ENCODE measurements around the gene CSTF1.

Gene CSTF1

DNA sequence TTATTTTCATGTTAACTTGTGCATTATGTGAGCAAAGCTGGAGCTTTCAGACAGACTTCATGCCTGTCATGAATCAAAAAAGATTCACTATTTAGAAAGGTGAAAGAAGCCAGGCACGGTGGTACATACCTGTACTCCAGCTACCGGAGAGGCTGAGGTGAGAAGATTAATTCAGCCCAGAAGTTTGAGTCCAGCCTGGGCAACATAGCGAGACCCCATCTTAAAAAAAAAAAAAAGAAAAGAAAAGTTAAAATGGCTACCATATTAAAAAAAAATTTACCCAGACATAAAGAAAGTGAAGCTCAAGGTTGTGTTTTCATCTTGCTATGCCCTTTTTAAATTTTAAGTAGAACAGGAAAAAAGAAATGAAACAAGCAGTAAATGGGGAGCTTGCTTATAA, 20.5 kb downstream of the CSTF1 start:
- Histone ChIP-seq H3K27ac (ENCODE audit: insufficient read depth, low read length, poor library complexity, severe bottlenecking) (peak overlapping the region; percentile 81), H3K9me3 (ENCODE audit: control insufficient read depth, low read length) (no peaks in the 10 kb centered on the region), H3K4me1 (ENCODE audit: control insufficient read depth, insufficient read depth, low read length, poor library complexity, severe bottlenecking) (peaks cover 45% of the 10 kb centered on the region), H3K4me3 (ENCODE audit: insufficient read depth, low read depth, low read length, poor library complexity, severe bottlenecking) (peak overlapping the region; percentile 54), H3K36me3 (ENCODE audit: control insufficient read depth, insufficient read depth, low read length) (peaks cover under 1% of the 10 kb centered on the region), H3K27me3 (replicated peaks; ENCODE audit: control insufficient read depth, insufficient read depth, low read length, poor library complexity, severe bottlenecking) (no peaks in the 10 kb centered on the region)
- no peak for DNase-seq

DNA sequence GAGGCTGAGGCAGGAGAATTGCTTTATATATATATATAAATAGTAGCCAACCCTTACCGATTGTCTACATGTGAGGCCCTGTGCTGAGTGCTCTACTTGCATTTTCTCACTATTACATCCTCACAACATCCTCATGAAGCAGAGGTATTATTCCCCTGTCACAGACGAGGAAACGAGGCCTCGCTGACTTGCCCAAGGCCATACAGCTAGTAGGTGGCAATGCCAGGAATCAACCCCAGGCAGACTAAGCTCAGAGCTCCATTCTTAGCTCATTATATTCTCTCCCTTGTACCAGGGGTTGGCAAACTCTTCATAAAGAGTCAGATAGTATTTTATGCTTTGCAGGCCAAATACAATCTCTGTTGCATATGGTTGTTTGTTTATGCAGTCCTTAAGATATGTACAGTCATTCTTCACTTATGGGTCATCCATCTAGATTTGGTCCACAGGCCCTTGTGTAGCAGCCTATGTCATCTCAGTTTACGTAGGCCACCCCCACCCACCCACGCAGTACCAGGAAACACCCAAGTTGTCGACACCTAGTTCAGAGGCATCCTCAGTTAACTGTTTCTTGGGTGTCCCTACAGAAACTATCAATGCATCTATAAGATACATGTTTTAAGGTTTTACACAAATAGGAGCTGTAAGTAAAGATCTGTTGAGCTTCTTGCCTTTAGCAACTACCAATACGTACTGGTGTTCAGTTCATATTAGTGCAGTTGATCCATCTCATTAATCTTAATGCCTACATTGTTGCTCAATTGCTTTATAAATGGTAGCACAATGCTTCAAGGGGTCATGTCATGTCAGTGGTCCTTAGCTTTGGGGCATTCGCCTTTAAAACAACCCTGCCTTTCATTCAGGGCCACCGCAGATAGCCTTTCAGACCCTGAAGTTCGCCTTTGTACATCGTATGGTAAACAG, 22.7 kb downstream of the CSTF1 start:
- peak overlapping the region; percentile 54 for H3K4me3 ChIP-seq (ENCODE audit: insufficient read depth, low read depth, low read length, poor library complexity, severe bottlenecking)
- H3K4me1 ChIP-seq (ENCODE audit: control insufficient read depth, insufficient read depth, low read length, poor library complexity, severe bottlenecking) = peaks cover 59% of the 10 kb centered on the region
- no peak for DNase-seq

DNA sequence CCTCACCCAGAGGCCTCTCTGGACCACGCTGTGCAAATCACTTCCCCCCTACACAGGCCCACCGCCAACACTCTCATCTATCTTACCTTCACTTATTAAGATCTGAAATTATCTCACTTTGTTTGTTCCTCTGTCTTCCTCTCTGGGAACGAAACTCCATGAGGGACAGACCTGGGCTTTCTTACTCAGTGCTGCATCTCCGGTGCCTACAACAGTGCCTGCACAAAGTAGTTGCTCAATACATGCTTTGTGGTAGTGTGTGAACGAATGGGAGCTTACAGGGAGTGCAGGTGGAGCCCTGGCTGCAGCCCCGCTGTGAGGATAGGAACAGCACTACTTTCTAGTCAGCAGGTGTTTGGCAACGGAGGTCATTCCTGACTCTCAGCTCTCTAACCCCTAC, 25.0 kb downstream of the CSTF1 start:
- no peaks in the 10 kb centered on the region for H3K27me3 ChIP-seq (replicated peaks; ENCODE audit: control insufficient read depth, insufficient read depth, low read length, poor library complexity, severe bottlenecking)
- no peaks in the 10 kb centered on the region for H3K36me3 ChIP-seq (ENCODE audit: control insufficient read depth, insufficient read depth, low read length)
- peak overlapping the region; percentile 69 for H3K27ac ChIP-seq (ENCODE audit: insufficient read depth, low read length, poor library complexity, severe bottlenecking)
- no peak for DNase-seq
- no peak overlapping the region for H3K4me3 ChIP-seq (ENCODE audit: insufficient read depth, low read depth, low read length, poor library complexity, severe bottlenecking)
- H3K4me1 ChIP-seq (ENCODE audit: control insufficient read depth, insufficient read depth, low read length, poor library complexity, severe bottlenecking) = peaks cover 69% of the 10 kb centered on the region
- H3K9me3 ChIP-seq (ENCODE audit: control insufficient read depth, low read length) = no peaks in the 10 kb centered on the region

More for the DNA sequence above, 22.7 kb downstream of the CSTF1 start:
- H3K36me3 ChIP-seq (ENCODE audit: control insufficient read depth, insufficient read depth, low read length) = no peaks in the 10 kb centered on the region
- no peaks in the 10 kb centered on the region for H3K9me3 ChIP-seq (ENCODE audit: control insufficient read depth, low read length)
- no peaks in the 10 kb centered on the region for H3K27me3 ChIP-seq (replicated peaks; ENCODE audit: control insufficient read depth, insufficient read depth, low read length, poor library complexity, severe bottlenecking)
- peak overlapping the region; percentile 74 for H3K27ac ChIP-seq (ENCODE audit: insufficient read depth, low read length, poor library complexity, severe bottlenecking)

DNA sequence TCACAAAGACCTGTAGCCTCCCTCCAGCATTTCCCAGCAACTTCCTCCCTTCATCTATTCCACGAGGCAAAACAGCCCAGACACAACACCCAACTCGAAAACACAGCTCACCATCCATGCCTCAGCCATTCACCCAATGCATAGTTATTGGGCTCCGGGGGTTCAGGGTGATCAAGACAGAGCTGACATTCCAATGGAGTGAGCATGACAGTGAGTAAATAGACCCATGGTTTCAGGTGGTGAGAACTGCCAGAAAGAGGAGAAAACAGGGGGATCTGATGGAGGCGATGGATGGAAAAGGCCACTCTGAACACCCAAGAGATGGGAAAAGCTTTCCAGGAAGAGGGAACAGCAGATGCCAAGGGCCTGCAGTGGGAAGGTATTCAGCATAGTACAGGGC, 25.5 kb downstream of the CSTF1 start:
- Histone ChIP-seq H3K4me3 (ENCODE audit: insufficient read depth, low read depth, low read length, poor library complexity, severe bottlenecking) (no peak overlapping the region), H3K4me1 (ENCODE audit: control insufficient read depth, insufficient read depth, low read length, poor library complexity, severe bottlenecking) (peaks cover 68% of the 10 kb centered on the region), H3K27me3 (replicated peaks; ENCODE audit: control insufficient read depth, insufficient read depth, low read length, poor library complexity, severe bottlenecking) (no peaks in the 10 kb centered on the region), H3K27ac (ENCODE audit: insufficient read depth, low read length, poor library complexity, severe bottlenecking) (peak overlapping the region; percentile 69), H3K9me3 (ENCODE audit: control insufficient read depth, low read length) (no peaks in the 10 kb centered on the region), H3K36me3 (ENCODE audit: control insufficient read depth, insufficient read depth, low read length) (no peaks in the 10 kb centered on the region)
- no peak for DNase-seq

DNA sequence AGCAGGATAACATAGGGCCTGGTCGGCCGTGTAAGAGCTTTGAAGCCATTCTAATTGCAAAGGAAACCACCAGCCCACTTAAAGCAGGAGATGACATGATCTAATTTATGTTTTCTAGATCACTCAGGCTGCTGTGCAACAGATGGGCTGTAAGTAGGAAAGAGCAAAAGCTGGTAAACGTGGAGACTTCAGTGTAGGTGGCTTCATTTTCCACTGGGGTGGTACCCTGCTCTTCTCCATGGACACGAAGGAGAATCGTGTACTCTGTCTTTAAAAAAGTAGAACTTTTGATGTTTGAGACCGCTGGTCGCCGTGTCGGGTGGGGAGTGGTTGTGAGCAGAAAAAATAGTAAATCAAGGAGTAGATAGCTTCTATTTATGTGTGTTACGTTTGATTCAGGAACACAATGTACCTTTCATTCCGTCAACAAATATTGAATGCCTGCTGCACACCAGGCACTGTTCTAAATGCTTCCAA, 26.0 kb downstream of the CSTF1 start:
- Histone ChIP-seq H3K9me3 (ENCODE audit: control insufficient read depth, low read length) (no peaks in the 10 kb centered on the region), H3K27me3 (replicated peaks; ENCODE audit: control insufficient read depth, insufficient read depth, low read length, poor library complexity, severe bottlenecking) (no peaks in the 10 kb centered on the region), H3K27ac (ENCODE audit: insufficient read depth, low read length, poor library complexity, severe bottlenecking) (peak overlapping the region; percentile 69), H3K36me3 (ENCODE audit: control insufficient read depth, insufficient read depth, low read length) (no peaks in the 10 kb centered on the region), H3K4me3 (ENCODE audit: insufficient read depth, low read depth, low read length, poor library complexity, severe bottlenecking) (peak overlapping the region; percentile 9), H3K4me1 (ENCODE audit: control insufficient read depth, insufficient read depth, low read length, poor library complexity, severe bottlenecking) (peaks cover 70% of the 10 kb centered on the region)
- no peak for DNase-seq

DNA sequence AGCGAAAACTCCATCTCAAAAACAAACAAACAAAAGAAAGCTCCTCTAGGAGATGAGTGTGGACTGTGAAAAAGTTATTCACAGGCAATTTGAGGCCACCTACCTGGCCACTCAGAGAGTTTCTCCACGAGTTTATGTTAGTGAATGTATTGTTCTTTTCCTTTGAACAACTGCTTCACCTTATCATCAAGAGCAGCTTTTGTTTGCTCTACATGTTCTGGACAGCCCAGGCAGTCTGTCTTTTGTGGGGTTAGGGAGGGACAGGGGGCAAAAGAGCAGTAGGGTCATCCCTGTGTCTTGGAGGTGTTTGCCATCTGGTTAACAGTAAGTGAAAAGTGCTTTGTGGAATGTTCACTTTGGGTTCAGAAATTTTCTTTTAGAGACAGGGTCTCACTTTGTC, 27.6 kb downstream of the CSTF1 start:
- peaks cover 58% of the 10 kb centered on the region for H3K4me1 ChIP-seq (ENCODE audit: control insufficient read depth, insufficient read depth, low read length, poor library complexity, severe bottlenecking)
- H3K9me3 ChIP-seq (ENCODE audit: control insufficient read depth, low read length) = no peaks in the 10 kb centered on the region
- peak overlapping the region; percentile 15 for H3K27ac ChIP-seq (ENCODE audit: insufficient read depth, low read length, poor library complexity, severe bottlenecking)
- no peak for DNase-seq
- no peaks in the 10 kb centered on the region for H3K36me3 ChIP-seq (ENCODE audit: control insufficient read depth, insufficient read depth, low read length)
- H3K27me3 ChIP-seq (replicated peaks; ENCODE audit: control insufficient read depth, insufficient read depth, low read length, poor library complexity, severe bottlenecking) = no peaks in the 10 kb centered on the region
- H3K4me3 ChIP-seq (ENCODE audit: insufficient read depth, low read depth, low read length, poor library complexity, severe bottlenecking) = no peak overlapping the region

DNA sequence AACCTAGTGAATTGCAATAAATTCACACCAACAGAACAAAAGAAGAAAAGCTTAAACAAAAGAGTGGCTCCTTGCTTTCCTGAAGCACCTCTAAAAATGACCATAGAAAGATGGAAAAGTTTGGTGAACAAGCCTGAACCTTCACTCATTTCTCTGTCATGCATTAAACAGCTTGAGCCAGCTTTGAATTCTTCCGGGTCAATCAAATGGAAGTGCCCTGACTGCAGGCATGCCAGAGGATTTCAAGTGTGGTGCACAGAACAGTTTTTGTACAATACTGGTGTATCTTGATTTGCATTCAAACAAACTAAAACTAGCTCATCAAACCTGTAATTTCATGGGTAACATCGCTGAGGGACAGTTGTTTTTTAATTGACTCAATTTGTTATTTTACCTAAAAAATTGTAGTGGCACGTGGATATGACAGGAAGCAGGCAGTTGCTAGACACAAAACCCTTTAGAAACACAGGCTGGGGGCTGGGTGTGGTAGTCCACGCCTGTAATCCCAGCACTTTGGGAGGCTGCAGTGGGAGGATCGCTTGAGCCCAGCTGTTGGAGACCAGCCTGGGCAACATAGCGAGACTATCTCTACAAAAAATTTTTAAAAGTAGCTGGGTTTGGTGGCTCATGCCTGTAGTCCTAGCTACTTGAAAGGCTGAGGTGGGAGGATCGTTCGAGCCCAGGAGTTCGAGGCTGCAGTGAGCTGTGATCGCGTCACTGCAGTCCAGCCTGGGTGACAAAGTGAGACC, 28.7 kb downstream of the CSTF1 start:
- Histone ChIP-seq H3K27me3 (replicated peaks; ENCODE audit: control insufficient read depth, insufficient read depth, low read length, poor library complexity, severe bottlenecking) (no peaks in the 10 kb centered on the region), H3K4me3 (ENCODE audit: insufficient read depth, low read depth, low read length, poor library complexity, severe bottlenecking) (no peak overlapping the region), H3K4me1 (ENCODE audit: control insufficient read depth, insufficient read depth, low read length, poor library complexity, severe bottlenecking) (peaks cover 52% of the 10 kb centered on the region), H3K36me3 (ENCODE audit: control insufficient read depth, insufficient read depth, low read length) (no peaks in the 10 kb centered on the region), H3K9me3 (ENCODE audit: control insufficient read depth, low read length) (no peaks in the 10 kb centered on the region), H3K27ac (ENCODE audit: insufficient read depth, low read length, poor library complexity, severe bottlenecking) (peak overlapping the region; percentile 18)
- no peak for DNase-seq

DNA sequence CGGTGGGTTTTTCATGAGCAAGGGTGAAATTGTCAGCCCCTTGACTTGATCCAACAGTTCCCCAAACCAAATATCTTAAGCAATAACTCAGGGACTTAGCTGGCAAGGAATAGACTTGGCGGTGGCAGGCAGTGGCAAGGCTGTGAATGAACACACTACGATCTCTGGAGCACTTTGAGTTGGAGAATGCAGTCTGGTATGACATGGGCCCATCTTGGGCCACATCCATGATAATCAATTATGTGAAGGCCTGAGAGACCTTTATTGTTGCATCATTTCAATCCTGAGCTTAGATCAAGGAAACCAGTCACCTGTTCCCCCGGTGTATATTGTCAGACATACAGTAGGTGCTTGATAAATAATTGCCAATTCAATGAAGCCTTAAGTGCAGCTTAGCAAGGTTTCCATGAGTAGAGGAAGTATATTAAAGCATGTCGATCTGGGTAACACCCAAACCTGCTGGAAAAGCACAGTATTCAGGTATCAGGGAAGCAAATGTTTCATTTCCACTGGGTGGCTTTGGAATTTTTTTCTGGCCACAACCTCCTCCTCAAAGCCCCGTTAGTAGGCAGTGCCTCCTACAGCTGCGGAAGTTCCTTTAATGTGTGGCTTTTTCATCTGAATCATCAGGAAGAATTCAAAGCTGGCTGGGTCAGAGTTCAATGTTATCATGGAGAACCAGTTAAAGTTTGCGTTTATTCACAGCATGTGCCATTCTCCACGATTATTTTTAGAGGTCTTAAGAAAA, 29.8 kb downstream of the CSTF1 start:
- H3K27ac ChIP-seq (ENCODE audit: insufficient read depth, low read length, poor library complexity, severe bottlenecking) = peak overlapping the region; percentile 18
- DNase-seq = no peak
- H3K27me3 ChIP-seq (replicated peaks; ENCODE audit: control insufficient read depth, insufficient read depth, low read length, poor library complexity, severe bottlenecking) = no peaks in the 10 kb centered on the region
- no peak overlapping the region for H3K4me3 ChIP-seq (ENCODE audit: insufficient read depth, low read depth, low read length, poor library complexity, severe bottlenecking)
- H3K36me3 ChIP-seq (ENCODE audit: control insufficient read depth, insufficient read depth, low read length) = no peaks in the 10 kb centered on the region
- H3K4me1 ChIP-seq (ENCODE audit: control insufficient read depth, insufficient read depth, low read length, poor library complexity, severe bottlenecking) = peaks cover 41% of the 10 kb centered on the region
- H3K9me3 ChIP-seq (ENCODE audit: control insufficient read depth, low read length) = no peaks in the 10 kb centered on the region

DNA sequence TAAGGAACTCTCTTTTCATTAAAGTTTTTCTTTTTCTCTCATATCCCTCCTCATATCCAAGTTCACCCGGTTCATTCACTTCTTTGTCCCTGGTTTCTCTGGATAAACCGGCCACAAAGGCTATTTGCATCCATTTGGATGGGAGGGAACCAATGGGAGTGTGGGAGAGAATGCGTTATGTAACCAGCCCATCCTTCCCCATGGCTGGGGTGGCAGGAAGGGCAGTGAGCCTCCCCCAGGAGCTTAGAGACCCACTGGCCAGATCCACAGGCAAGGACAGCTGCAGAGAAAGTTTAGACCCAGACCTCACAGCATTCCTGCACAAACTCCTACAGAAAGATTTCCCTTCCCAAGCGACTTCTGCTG, 30.4 kb downstream of the CSTF1 start:
- H3K27ac ChIP-seq (ENCODE audit: insufficient read depth, low read length, poor library complexity, severe bottlenecking) = no peak overlapping the region

More for the DNA sequence above, 30.4 kb downstream of the CSTF1 start:
- peaks cover 36% of the 10 kb centered on the region for H3K4me1 ChIP-seq (ENCODE audit: control insufficient read depth, insufficient read depth, low read length, poor library complexity, severe bottlenecking)
- no peaks in the 10 kb centered on the region for H3K9me3 ChIP-seq (ENCODE audit: control insufficient read depth, low read length)
- DNase-seq = no peak
- H3K36me3 ChIP-seq (ENCODE audit: control insufficient read depth, insufficient read depth, low read length) = no peaks in the 10 kb centered on the region
- no peak overlapping the region for H3K4me3 ChIP-seq (ENCODE audit: insufficient read depth, low read depth, low read length, poor library complexity, severe bottlenecking)
- no peaks in the 10 kb centered on the region for H3K27me3 ChIP-seq (replicated peaks; ENCODE audit: control insufficient read depth, insufficient read depth, low read length, poor library complexity, severe bottlenecking)

Data from effector memory CD4-positive, alpha-beta T cell (primary cell).